IMR-90 (cell line): Measurements from ENCODE around the gene GSG1L. TPM values are rescaled to one million over a fixed set of nuclear protein-coding genes. Genes with fewer than 3 reads are reported as not detected.

Experiments
- ATAC-seq: fragments of 200-7000 bp; cut with Tn5 transposase; 2 replicates; pipeline ENCODE4 v1.9.1; 2020; ENCODE audit warnings: low read depth, mild to moderate bottlenecking, moderate library complexity
- BruUV-seq: library from RNA; stranded (reverse); fragments of 400-500 nt; replicated peaks from 2 replicates; lab custom pipeline; 2021; lab: Mats Ljungman, UMichigan
- CTCF ChIA-PET: fragments of 300-600 bp; formaldehyde crosslinking; extraction: SDS; loops from one replicate; lab custom pipeline; 2021; ENCODE audit warnings: antibody characterized with exemption; lab: Yijun Ruan, JAX
- POLR2A ChIA-PET: fragments of 300-600 bp; sonication (Branson Sonifier 250); formaldehyde crosslinking; loops from one replicate; lab custom pipeline; 2022; ENCODE audit warnings: antibody characterized with exemption; ENCODE audit not compliant: unreplicated experiment; lab: Charles Lee
- DNase-seq: peaks from one replicate; pipeline ENCODE4 v3.0.0; 2013
- H2AFZ ChIP-seq: replicated peaks from 2 replicates; pipeline ENCODE3; 2013; ENCODE audit warnings: low read length, mild to moderate bottlenecking; ENCODE audit not compliant: poor library complexity
- H2AK5ac ChIP-seq: 2 replicates; pipeline ENCODE4 v1.6.1; 2013; ENCODE audit warnings: low read depth, low read length, inconsistent platforms
- H2AK9ac ChIP-seq: replicated peaks from 2 replicates; pipeline ENCODE3; 2013; ENCODE audit warnings: mild to moderate bottlenecking, low read depth, low read length, moderate library complexity; ENCODE audit not compliant: poor library complexity
- H2BK120ac ChIP-seq: 2 replicates; pipeline ENCODE4 v1.6.1; 2013; ENCODE audit warnings: low read depth, low read length, inconsistent platforms
- H2BK15ac ChIP-seq: 3 replicates; pipeline ENCODE4 v1.6.1; 2013; ENCODE audit warnings: low read depth, low read length, inconsistent platforms
- H2BK20ac ChIP-seq: 2 replicates; pipeline ENCODE4 v1.6.1; 2013; ENCODE audit warnings: low read depth, mild to moderate bottlenecking, inconsistent platforms, low read length, moderate library complexity
- H2BK5ac ChIP-seq: 2 replicates; pipeline ENCODE4 v1.6.1; 2013; ENCODE audit warnings: mild to moderate bottlenecking, low read depth, low read length, inconsistent platforms; ENCODE audit not compliant: poor library complexity, severe bottlenecking
- H3K14ac ChIP-seq: replicated peaks from 2 replicates; pipeline ENCODE4 v1.6.1; 2013; ENCODE audit warnings: low read depth, low read length, inconsistent platforms
- H3K18ac ChIP-seq: 2 replicates; pipeline ENCODE4 v1.6.1; 2013; ENCODE audit warnings: low read depth, low read length, control low read depth
- H3K23ac ChIP-seq: 2 replicates; pipeline ENCODE4 v1.6.1; 2013; ENCODE audit warnings: low read depth, low read length, inconsistent platforms
- H3K27ac ChIP-seq: 2 replicates; pipeline ENCODE4 v1.5.1; 2013; ENCODE audit warnings: mild to moderate bottlenecking, control low read depth, low read length; ENCODE audit not compliant: insufficient read depth
- H3K27me3 ChIP-seq: 2 replicates; pipeline ENCODE4 v1.6.1; 2013; ENCODE audit warnings: low read length; ENCODE audit not compliant: control insufficient read depth, insufficient read depth
- H3K36me3 ChIP-seq: 2 replicates; pipeline ENCODE4 v1.6.1; 2013; ENCODE audit warnings: low read length, mixed read lengths; ENCODE audit not compliant: control insufficient read depth, insufficient read depth
- H3K4ac ChIP-seq: 2 replicates; pipeline ENCODE4 v1.6.1; 2013; ENCODE audit warnings: low read depth, low read length, inconsistent platforms
- H3K4me1 ChIP-seq: 2 replicates; pipeline ENCODE4 v1.6.1; 2013; ENCODE audit warnings: low read length, mixed read lengths; ENCODE audit not compliant: control insufficient read depth, insufficient read depth
- H3K4me2 ChIP-seq: 2 replicates; pipeline ENCODE4 v1.6.1; 2013; ENCODE audit warnings: low read depth, mild to moderate bottlenecking, control low read depth, low read length, moderate library complexity
- H3K4me3 ChIP-seq: 2 replicates; pipeline ENCODE4 v1.5.1; 2013; ENCODE audit warnings: low read depth, mild to moderate bottlenecking, control low read depth, low read length, moderate library complexity; ENCODE audit not compliant: insufficient read depth
- H3K56ac ChIP-seq: 2 replicates; pipeline ENCODE4 v1.6.1; 2013; ENCODE audit warnings: low read length, inconsistent platforms; ENCODE audit not compliant: insufficient read depth; ENCODE audit errors: extremely low read depth
- H3K79me1 ChIP-seq, 2 experiments: 2 replicates each; pipeline ENCODE4 v1.6.1; 2013; ENCODE audit warnings: low read length in 2 of 2, inconsistent platforms in 1 of 2, low read depth in 1 of 2
- H3K9ac ChIP-seq: 2 replicates; pipeline ENCODE4 v1.6.1; 2013; ENCODE audit warnings: low read depth, low read length, control low read depth
- H3K9me1 ChIP-seq: 2 replicates; pipeline ENCODE4 v1.6.1; 2013; ENCODE audit warnings: low read length, inconsistent platforms; ENCODE audit not compliant: insufficient read depth
- H3K9me3 ChIP-seq: 2 replicates; pipeline ENCODE4 v1.6.1; 2013; ENCODE audit warnings: low read length; ENCODE audit not compliant: control insufficient read depth, insufficient read depth
- H4K20me1 ChIP-seq: 2 replicates; pipeline ENCODE4 v1.6.1; 2013; ENCODE audit warnings: low read length, inconsistent platforms; ENCODE audit not compliant: insufficient read depth
- H4K5ac ChIP-seq: 2 replicates; pipeline ENCODE4 v1.6.1; 2013; ENCODE audit warnings: mild to moderate bottlenecking, low read depth, low read length, control low read depth
- H4K8ac ChIP-seq, 2 experiments: 2 replicates each; pipeline ENCODE4 v1.6.1; 2013; ENCODE audit warnings: low read depth in 2 of 2, low read length in 2 of 2, control low read depth in 1 of 2, inconsistent platforms in 1 of 2
- H4K91ac ChIP-seq: 2 replicates; pipeline ENCODE4 v1.6.1; 2013; ENCODE audit warnings: low read depth, low read length, inconsistent platforms; ENCODE audit not compliant: insufficient read depth
- CEBPB ChIP-seq: IDR thresholded peaks from 2 replicates; pipeline ENCODE4 v1.6.1; 2012; ENCODE audit warnings: low read depth, low read length, improper control_type of control experiment
- CHD1 ChIP-seq: IDR thresholded peaks from 2 replicates; pipeline ENCODE4 v1.6.1; 2012; ENCODE audit warnings: low read depth, low read length, improper control_type of control experiment
- FOS ChIP-seq: fragments of 150-350 bp; IDR thresholded peaks from 2 replicates; pipeline ENCODE4 v1.6.1; 2016; ENCODE audit warnings: low read depth, low read length
- RCOR1 ChIP-seq: IDR thresholded peaks from 2 replicates; pipeline ENCODE4 v1.6.1; 2012; ENCODE audit warnings: mild to moderate bottlenecking, low read length, improper control_type of control experiment; ENCODE audit not compliant: insufficient replicate concordance
- WGBS, 2 experiments: methylation state at CpG; one replicate each; pipeline versions ENCODE4 v1.1.5 to v1.1.7; 2013; ENCODE audit warnings: missing lambda C conversion rate in 2 of 2; ENCODE audit not compliant: insufficient read length in 1 of 2; ENCODE audit errors: extremely low coverage in 2 of 2; 5-methylcytosine and 5-hydroxymethylcytosine counted together
- dilution Hi-C: fragments of 300-500 bp; cut with HindIII; formaldehyde crosslinking; loops from one replicate; pipeline ENCODE4 v1.14.3; 2018; ENCODE audit warnings: low sequenced_read_pairs; ENCODE audit not compliant: unreplicated experiment
- in situ Hi-C: fragments of 300-500 bp; cut with MboI; formaldehyde crosslinking; loops from 3 replicates; pipeline ENCODE4 v1.14.3; 2019; ENCODE audit warnings: low sequenced_read_pairs, inconsistent platforms, mixed read lengths
- intact Hi-C: fragments of 100-400 bp; cut with micrococcal nuclease; formaldehyde crosslinking; loops from 2 replicates; pipeline ENCODE4 v1.10.0; 2022
- polyA plus RNA-seq, 3 experiments: library from polyadenylated mRNA; depleted of rRNA; stranded (reverse); fragments of >200 nt; gene quantifications; 2 replicates each; pipeline ENCODE4 v1.2.3, GENCODE V29; 2012; ENCODE audit warnings: low replicate concordance in 1 of 3
- total RNA-seq: library from RNA; depleted of rRNA; stranded (reverse); fragments of >200 nt; gene quantifications from 2 replicates; pipeline ENCODE4 v1.2.3, GENCODE V29; 2012

GSG1L gene
- total and polyA plus RNA-seq, 2 of the 4 experiments (the other 2 are of a cell fraction), result not detected

- Histone ChIP-seq H3K14ac (no peak overlapping the region), H2BK20ac (no peak overlapping the region), H4K5ac (no peak overlapping the region), H3K23ac (no peak overlapping the region), H4K8ac (no peak overlapping the region), H2BK15ac (no peak overlapping the region), H2BK5ac (no peak overlapping the region), H4K91ac (no peak overlapping the region), H3K36me3 (no peaks in the 10 kb centered on the region), H2AK5ac (no peak overlapping the region), H3K9me3 (peaks cover 5% of the 10 kb centered on the region; the same call in 1 of the 2 replicates), H2BK120ac (no peak overlapping the region), H3K9ac (no peak overlapping the region), H3K9me1 (no peaks in the 10 kb centered on the region), H3K79me1 (no peaks in the 10 kb centered on the region), H3K18ac (no peak overlapping the region), H2AFZ (no peak overlapping the region), H3K4me2 (no peak overlapping the region), H2AK9ac (no peak overlapping the region), H3K56ac (no peak overlapping the region), H3K4me1 (no peaks in the 10 kb centered on the region), H3K27me3 (no peaks in the 10 kb centered on the region), H3K4ac (no peak overlapping the region), H4K20me1 (no peaks in the 10 kb centered on the region), H3K27ac (no peak overlapping the region), H3K4me3 (no peak overlapping the region)
- WGBS, 2 experiments, result no CpG with 5 or more reads among the region's 7 CpGs
- ChIA-PET CTCF (no interaction called here), POLR2A (no interaction called here)
- no peak for TF ChIP-seq CHD1
- TF ChIP-seq FOS, result no peak
- no peak for TF ChIP-seq RCOR1
- no peak for TF ChIP-seq CEBPB
- in situ Hi-C loops, result no loop called here
- intact Hi-C loops, result no loop called here
- dilution Hi-C loops, result no loop called here
- DNase-seq (no peak), ATAC-seq (no peak)
- no TSS peak for BruUV-seq
Measured at GRCh38 chr16:27868180-27868579, 195.3 kb downstream of the GSG1L start.
